ENCODE measurements around the gene NOC2L.

The NOC2L gene

DNA sequence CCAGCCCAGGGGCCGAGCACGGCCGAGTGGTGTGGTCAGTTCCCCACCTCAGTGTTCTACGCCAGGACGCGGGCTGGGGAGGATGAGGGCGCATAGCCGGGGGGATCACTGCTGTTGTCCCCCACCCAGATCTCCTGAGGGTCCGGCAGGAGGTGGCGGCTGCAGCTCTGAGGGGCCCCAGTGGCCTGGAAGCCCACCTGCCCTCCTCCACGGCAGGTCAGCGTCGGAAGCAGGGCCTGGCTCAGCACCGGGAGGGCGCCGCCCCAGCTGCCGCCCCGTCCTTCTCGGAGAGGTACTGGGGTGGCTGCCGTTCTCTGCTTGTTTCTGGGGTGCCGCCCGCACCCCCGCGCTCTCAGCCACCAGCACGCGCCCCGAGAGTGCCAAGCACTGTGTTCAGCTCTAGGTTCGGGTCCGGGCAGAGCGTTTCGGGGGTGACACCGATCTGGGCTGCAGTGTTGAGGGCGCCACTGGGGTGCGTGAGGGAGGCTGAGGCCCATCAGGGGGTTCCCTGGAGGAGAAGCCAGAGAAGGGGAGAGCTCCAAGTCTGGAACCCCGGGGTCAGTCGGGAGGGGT, 18.0 kb downstream of the NOC2L start:
- TF ChIP-seq POLR2A (IDR thresholded peaks at IDR 0.05; ENCODE audit: low read length) (no peak), GATA1 (IDR thresholded peaks at IDR 0.05; ENCODE audit: low read depth, low read length) (no peak)
- no peak for DNase-seq

DNA sequence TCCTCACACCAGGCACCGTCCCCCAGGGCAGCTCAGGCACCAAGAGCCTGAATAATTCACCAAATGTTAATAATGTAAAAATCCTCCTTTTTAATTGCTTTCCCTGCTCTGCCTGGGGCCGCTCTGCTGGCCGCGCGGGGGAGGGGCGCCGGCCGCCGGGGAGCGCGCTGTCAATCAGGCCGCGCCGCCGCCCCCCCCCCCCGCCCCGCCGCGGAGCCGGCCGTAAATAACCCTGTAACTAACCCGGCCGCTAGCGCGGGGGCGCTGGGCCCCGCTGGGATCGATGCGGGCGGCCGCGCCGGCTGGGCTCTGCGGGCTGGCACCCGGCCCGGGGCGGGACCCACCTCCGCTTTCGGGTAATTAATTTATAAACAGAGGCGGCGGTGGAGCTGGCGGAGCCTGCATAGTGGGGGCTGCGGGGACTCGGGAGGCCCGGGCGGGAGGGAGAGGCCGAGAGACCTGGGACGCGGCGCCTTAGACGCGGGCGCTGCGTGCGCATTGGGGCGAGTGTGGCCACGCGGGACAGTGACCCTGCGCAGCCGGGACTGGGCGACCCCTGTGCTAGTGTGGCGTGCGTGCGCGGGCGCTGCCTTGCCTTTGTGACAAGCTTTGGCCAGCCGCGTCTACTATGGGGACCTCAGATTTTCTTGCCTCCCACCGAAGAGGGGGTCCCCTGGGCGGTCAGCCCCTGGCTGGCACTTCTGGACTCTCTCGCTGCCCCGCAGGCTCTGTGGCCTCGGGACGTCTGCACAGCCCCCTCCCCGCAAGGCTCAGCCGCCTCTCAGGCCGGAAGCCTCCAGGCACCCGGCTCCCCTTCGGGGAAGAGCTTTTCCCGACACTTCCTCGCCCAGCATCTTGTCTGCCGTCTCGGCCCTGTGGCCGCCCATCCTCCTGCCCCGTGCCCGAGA, 18.7 kb downstream of the NOC2L start:
- TF ChIP-seq POLR2A (IDR thresholded peaks at IDR 0.05; ENCODE audit: low read length) (no peak), GATA1 (IDR thresholded peaks at IDR 0.05; ENCODE audit: low read depth, low read length) (no peak)
- DNase-seq: peak; percentile 59 to 61

DNA sequence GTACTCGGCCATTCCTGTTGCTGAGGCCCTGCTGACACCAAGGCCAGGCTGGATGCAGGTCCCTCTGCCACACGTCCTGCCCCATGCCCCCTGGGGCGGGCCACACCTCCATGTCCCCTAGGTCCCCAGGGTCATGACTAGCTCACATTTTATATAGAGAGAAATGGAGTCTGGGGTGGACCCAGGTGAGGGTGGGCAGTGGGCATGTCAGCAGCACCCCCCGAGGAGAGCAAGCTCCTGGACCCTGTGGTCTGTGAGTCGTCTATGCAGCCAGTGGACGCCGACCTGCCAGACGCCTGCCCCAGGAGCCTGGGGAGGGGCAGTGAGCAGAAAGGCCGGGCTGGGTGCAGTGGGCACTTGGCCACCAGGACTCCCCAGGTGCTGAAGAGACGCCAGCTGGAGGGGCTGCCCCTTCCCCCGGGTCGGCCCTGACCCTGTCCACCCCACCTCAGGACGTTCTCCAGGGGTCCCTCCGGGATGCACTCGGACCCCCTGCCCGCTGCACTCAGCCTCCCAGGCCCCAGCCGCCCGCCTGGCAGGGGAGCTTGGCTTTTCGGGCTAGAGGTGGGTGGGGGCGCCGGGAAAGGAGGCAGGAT, 19.4 kb downstream of the NOC2L start:
- no peak for DNase-seq
- TF ChIP-seq GATA1 (IDR thresholded peaks at IDR 0.05; ENCODE audit: low read depth, low read length) (no peak), POLR2A (IDR thresholded peaks at IDR 0.05; ENCODE audit: low read length) (no peak)

DNA sequence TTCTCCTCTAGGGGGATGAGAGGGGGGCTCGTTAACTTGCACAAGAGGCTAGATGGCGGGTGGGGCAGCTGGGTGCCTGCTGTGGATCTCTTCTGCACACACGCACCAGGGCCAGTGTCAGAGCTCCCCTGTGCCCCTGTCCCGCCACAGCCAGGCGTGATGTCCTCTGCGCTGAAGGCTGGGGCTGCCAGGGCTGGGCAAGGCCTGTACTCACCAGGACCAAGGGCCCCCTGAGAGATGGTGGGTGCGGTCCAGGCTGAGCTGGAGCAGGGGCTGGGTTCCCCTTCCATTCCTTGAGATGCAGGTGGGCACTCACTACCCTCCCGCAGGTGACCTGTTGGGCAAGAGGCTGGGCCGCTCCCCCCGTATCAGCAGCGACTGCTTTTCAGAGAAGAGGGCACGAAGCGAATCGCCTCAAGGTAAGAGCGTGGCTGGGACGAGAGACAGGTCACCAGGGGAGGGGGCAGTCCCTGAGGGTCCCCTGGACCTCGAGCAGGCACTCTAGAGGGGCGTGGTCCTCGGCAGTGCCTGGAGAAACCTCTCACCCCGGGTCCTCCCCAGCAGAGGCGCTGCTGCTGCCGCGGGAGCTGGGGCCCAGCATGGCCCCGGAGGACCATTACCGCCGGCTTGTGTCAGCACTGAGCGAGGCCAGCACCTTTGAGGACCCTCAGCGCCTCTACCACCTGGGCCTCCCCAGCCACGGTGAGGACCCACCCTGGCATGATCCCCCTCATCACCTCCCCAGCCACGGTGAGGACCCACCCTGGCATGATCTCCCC, 20.2 kb downstream of the NOC2L start:
- DNase-seq: no peak
- TF ChIP-seq POLR2A (IDR thresholded peaks at IDR 0.05; ENCODE audit: low read length) (no peak), GATA1 (IDR thresholded peaks at IDR 0.05; ENCODE audit: low read depth, low read length) (no peak)

DNA sequence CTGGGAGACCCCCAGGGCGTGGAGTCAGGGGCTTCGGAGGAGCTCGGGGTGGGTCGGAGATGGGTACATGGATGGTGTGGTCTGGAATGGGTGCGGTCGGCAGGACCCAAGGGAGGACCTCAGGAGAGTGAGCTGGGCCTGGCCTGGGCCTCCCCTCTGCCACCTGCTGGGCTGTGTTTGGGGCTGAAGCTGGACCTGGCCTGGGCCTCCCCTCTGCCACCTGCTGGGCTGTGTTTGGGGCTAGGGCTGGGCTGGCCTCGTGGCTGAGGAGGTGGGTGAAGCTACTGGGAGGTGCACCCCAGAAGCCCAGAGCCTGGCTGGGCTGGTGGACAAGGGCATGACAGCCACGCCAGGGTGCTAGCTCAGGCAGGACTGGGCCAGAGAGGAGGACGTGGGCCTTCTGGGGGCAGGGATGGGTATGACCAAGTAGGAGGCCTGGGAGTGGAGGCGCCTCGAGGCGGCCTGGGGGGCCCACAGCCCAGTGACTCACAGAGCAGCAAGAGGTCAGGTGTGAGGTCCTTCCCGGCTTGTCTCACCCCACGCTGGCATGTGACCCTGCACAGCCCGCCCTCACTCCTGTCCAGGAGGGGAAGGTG, 20.9 kb downstream of the NOC2L start:
- DNase-seq: peak; percentile 39 to 43
- no peak for TF ChIP-seq GATA1 (IDR thresholded peaks at IDR 0.05; ENCODE audit: low read depth, low read length)
- TF ChIP-seq POLR2A (IDR thresholded peaks at IDR 0.05; ENCODE audit: low read length): no peak

DNA sequence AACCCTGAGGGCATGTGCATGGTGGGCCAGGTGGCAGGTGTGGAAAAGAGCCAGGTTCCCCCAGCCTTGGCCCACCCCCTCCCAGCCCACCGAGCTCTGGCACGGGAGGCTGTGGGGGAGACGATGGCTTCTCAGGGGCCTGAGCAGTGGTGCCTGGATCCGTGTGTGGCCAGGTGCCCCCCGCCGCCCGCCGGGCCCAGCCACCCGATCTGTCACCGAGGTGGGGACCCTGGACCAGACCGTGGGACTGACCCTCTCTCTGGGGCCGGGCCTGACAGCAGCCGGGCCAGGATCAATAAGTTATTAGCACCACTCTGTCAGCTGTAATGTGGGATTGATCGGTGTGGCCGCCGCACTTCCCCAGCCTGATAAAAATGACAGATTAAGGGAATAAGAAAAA, 21.5 kb downstream of the NOC2L start:
- TF ChIP-seq POLR2A (IDR thresholded peaks at IDR 0.05; ENCODE audit: low read length) (no peak), GATA1 (IDR thresholded peaks at IDR 0.05; ENCODE audit: low read depth, low read length) (no peak)
- DNase-seq: no peak

DNA sequence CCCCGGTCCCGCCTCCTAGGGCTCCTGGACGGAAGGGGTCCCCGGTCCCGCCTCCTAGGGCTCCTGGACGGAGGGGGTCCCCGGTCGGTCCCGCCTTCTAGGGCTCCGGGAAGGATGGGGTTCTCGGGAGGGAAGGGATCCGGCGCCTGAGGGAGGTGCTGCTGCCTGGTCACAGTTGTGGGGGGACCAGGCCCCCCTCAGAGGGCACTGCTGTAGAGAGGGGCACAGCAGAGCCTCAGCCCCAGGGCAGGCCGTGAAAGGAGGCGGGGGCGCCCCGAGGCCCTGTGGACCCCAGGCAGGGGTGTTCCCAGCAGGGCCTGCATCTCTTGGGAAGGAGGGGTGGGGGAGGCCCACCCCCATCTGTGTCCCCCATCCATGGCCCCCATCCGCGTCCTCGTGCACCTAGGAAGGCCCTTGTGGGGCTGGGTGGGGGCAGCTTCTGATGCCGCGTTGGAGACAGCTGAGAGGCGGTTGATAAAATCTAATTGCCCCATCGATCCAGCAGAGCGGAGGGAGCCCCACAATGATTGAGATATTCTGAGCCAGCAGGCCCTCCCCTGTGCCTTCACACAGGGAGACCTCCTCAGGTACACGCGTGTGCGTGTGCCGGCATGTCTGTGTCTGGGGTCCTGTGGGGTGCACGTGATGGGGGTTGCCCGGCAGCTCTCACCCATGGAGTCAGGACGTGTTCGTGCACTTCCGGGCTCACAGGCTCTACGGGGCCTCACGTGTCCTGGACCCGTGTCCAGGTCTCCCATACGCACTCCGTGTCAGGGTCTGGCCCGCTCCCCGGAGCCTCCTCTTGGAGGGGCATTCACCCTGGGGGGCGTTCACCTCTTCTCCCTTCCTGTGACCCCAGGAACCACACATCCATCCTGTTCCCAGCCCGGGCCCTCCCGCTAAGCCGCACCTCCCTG, 22.4 kb downstream of the NOC2L start:
- no peak for DNase-seq
- TF ChIP-seq POLR2A (IDR thresholded peaks at IDR 0.05; ENCODE audit: low read length) (no peak), GATA1 (IDR thresholded peaks at IDR 0.05; ENCODE audit: low read depth, low read length) (no peak)

DNA sequence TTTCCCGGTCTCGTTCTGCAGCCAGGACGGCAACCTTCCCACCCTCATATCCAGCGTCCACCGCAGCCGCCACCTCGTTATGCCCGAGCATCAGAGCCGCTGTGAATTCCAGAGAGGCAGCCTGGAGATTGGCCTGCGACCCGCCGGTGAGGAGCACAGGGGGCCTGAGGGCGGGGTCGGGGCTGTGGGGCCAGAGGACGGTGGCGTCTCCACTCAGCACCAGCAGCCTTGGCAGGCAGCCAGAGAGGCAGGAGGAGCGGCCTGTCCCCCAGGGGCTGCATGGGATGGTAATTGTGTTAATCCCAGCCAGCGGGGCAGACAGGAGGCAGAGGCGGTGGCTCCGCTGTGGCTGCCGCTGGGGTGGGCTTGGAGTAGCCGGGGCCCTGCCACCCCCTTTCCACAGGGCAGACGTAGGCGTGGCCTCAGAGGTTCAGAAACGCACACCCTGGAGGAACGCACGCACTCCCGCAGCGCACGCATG, 23.3 kb downstream of the NOC2L start:
- DNase-seq: no peak
- TF ChIP-seq POLR2A (IDR thresholded peaks at IDR 0.05; ENCODE audit: low read length): no peak
- no peak for TF ChIP-seq GATA1 (IDR thresholded peaks at IDR 0.05; ENCODE audit: low read depth, low read length)

DNA sequence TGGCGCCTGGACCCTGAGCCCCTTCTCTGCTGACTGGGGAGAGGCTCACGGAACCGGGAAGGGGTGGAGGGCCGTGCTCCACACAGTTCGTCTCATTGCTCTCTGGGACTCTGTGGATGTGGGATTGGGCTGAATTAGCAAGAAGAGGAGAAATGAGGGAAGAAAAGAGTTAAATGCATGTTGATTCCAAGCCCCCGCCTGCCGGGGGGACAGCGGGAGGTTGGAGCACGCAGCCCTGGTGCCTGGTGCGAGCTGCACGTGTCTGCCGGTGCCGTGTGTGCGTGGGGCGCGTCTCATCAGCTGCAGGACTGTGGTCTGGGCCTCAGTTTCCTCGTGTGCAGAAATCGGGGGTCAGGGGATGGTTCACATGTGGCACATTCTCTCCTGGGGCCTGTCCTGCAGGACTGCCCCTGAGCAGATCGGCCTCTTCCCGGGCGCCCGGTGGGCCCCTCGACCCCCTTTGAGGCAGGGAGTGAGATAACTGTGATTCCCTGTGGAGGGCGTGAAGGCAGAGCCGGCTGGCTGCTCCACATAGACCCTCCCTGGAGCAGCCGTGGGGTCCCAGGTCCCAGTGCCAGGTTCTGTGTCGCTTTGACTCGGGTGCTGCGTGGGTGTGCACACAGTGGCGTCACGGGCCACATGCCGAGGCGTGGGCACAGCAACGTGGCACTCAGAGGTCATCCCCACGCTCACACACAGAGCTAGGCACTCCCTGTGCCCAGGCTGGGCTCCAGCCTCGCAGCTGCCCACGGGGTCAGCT, 23.9 kb downstream of the NOC2L start:
- DNase-seq: no peak
- TF ChIP-seq POLR2A (IDR thresholded peaks at IDR 0.05; ENCODE audit: low read length): no peak
- TF ChIP-seq GATA1 (IDR thresholded peaks at IDR 0.05; ENCODE audit: low read depth, low read length): no peak

DNA sequence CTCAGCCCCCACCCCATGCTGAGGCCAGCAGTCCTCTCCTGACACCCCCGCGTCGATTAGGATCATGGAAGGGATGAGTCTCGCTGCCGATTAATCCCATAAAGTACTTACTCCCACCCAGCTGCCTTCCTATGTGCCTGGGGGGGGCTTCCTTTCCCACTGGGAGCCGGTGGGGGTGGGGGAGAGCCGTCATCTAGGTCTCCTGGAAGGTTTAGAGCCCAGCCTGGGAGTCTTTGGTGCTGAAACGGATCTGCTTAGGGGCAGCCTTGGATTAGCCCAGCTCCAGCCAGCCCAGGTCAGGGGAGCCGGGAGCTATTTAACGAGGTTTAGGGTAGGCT, 25.5 kb downstream of the NOC2L start:
- TF ChIP-seq GATA1 (IDR thresholded peaks at IDR 0.05; ENCODE audit: low read depth, low read length) (no peak), POLR2A (IDR thresholded peaks at IDR 0.05; ENCODE audit: low read length) (no peak)
- DNase-seq: no peak

DNA sequence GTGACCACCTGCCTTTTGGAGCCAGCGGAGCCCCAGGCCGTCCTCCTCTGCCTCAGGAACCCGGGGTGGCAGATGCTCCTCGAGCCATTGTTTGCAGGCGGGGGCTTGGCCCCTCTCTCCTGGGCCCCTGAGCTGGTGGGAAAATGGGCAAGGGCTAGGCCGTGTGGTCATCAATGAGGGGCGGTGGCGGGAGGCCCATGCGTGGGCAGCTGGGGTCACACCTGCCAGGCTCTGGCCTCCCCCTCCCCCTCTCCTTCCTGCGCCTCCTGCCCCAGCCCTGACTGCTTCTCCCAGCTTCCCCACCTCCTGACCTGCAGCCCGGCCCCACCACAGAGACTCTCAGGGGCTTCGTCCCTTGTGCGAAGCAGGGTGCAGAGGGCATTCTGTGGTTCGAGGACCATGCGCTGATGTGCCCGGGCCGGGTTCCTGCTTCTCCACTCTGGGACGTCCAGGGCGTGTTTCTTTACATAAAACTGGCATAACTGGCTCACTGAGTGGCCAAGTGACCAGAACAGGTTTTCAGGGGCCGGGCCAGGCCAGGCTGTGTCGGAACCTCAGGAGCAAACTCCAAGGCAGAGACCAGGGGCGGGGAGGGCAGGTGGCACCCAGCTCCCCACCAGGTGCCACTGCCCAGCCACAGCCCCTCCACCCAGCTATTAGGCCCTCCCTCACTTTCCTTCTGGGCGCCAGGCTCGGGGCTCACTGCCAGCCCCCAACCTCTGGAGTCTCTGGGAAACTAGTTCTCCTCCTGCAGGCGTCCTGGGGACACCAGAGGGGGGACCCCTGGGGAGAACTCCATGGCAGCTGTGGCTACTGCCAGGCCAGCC, 26.1 kb downstream of the NOC2L start:
- no peak for TF ChIP-seq GATA1 (IDR thresholded peaks at IDR 0.05; ENCODE audit: low read depth, low read length)
- no peak for DNase-seq
